A673 (cell line): ENCODE measurements around the gene DOCK1.

Experiments
- CTCF ChIP-seq: fragments of 300-800, 200-600 bp; sonication (generic); conservative IDR thresholded peaks from 2 replicates; pipeline ENCODE4 v1.5.1; 2017; ENCODE audit warnings: low read depth, mild to moderate bottlenecking, antibody characterized with exemption, low read length, moderate library complexity, mixed read lengths
- EZH2 ChIP-seq: fragments of 200-600 bp; sonication (generic); IDR thresholded peaks from 2 replicates; pipeline ENCODE4 v1.6.1; 2017; ENCODE audit warnings: borderline replicate concordance, low read depth, mild to moderate bottlenecking, mixed read lengths, antibody characterized with exemption, low read length; ENCODE audit not compliant: poor library complexity, severe bottlenecking

- TF ChIP-seq CTCF, result no peak
- no peak for TF ChIP-seq EZH2
Observed at GRCh38 chr10:127014671-127015070, 109.4 kb downstream of the DOCK1 start.
